GM19238 (cell line): ENCODE measurements around the gene AFAP1.

ENCODE experiments used
- DNase-seq: peaks from one replicate; pipeline ENCODE4 v3.0.0; 2011; ENCODE audit warnings: low spot score; ENCODE audit not compliant: insufficient read length

Gene AFAP1

DNA sequence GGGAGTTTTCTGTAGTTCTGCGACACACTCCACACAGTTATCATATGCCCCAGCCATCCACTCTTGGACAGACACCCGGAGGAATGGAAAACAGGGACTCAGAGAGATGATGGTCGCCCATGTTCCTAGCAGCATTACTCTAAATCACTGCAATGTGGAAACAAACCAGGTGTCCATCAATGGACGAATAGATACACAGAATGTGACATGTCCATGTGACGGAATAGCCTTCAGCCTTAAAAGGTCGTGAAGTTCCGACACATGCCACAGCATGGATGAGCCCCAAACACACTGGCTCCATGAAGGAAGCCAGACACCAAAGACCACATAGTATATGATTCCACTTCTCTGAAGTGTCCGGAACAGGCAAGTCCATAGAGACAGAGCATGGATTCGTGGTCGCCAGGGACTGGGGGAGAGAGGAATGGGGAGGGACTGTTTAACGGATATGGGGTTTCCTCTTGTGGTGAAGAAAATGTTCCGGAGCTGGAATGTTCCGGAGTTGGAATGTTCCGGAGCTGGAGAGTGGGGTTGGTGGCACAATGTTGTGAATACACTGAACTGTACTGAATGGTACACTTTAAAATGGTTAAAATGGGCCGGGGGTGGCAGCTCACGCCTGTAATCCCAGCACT is 28.7 kb upstream of the AFAP1 start:
- no peak for DNase-seq

DNA sequence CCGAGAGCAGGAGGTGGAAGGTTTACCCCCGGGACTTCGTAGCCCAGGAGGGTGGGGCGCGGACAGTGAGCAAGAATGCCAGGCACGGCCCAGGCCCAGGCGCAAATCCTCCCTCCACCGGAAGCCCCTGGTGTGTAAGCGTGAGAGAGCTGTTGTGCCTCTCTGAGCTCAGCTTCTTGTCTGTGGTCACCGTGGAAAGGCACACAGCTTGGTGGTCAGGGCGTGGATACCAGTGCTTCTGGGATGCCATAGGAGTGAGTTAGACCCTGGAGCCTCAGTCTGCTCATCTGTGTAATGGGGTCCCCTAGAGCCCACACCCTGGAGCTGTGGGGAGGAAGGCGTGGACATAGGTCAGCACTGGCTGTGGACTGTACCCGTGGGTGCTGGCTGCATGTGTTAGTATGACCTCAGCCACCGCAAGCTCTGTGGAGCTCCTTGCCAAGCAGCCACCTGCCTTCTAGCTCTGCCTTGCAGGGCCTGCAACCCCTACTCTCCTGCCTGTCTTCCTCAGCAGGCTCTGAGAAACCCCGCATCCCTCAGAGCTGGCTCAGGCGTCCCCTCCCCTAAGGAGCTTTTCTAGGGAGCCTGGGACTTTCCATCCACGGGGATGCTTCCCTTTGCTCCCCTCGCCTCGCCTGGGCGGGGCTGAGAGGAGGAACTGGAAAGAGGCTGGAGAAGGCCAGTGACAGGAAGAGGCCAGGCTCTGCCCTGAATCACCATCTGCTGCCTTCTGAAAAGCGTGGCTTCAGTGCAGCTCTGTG is 28.0 kb upstream of the AFAP1 start:
- DNase-seq, result no peak

DNA sequence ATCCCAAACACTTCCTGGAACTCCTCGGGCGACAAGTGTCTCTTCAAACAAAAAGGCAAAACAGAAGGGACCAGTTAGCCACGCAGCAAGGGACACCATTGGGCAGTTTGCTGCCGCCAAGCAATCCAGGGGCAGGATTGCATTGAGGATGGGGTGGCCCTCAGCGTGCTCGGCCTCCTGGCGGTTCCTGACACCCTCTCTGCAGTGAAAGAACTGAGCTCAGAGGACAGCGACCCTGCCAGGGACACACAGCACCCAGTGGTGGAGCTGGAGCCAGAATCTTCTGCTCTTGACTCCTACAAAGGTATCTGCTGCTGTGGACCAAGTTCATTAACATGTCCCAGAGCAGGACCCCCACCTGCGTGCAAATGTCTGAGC is 27.4 kb upstream of the AFAP1 start:
- no peak for DNase-seq

DNA sequence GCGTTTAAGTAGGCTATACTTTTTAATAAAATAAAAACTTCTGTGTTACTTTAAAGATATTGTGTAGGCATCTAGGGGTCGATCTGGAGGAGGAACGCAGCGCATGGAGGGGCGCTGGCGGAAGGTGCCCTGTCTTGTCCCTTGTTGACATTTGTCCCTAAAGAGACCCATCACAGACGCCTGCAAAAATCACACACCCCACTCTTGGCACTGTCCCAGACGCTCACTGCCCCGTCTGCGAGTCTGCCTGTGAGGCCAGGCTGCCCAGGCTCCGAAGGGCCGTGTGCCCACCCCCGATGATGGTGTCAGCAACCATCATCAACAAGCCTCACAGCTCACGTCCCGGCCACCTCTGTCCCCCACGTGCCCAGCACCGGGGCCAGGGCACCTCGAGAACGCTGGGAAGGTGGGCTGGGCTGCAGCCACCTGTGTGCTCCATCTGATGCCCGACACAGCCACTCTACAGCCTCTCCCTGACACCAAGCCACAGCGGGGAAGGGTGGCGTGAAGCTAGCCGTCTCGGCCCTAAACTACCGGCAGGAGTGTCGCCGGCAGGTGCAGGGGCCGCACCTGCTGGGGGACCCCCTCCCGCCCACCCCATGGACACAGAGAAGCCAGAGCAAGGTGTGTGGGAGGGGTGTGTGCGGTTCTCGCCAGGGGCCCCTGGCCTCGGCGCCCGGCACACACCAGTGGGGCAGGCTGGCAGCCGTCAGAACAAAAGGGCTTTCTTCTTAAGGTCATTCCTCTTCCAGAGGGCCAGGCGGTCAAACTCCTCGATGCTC is 26.8 kb upstream of the AFAP1 start:
- no peak for DNase-seq

DNA sequence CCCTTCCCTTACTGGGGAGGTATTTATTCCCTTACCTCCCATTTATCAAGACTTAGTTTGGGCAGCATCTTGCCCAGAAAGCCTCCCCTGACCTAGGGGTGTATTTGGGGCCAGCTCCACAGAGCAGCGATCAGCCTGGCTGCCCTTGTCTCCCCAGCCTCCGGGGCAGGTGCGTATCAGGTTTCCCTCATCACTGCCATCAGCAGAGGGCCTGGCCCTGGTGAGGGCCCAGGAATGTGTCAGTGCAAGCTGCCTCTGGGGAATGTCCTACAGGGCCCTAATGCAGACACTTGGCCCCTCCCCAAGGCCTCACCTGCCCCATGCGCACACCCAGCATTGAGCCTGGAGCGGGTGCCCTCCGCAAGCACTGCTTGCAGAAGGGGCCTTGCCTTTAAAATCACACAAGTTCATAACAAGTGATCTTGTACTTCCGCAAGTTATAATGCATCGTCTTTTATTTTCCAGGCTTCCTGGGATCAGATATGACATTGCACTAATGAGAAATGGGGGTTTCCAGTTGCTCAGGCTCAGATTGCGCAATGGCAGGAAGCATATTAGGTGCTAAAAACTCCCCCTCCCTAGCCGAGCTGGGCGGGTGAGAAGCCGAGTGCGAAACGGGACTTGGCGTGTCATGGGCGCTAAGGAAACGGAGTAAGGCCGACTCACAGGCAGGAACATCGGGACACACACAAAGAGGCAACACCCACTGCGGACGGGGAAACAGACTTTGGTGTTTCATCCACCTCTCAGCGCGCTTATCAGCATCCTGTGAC is 25.4 kb upstream of the AFAP1 start:
- DNase-seq, result no peak

DNA sequence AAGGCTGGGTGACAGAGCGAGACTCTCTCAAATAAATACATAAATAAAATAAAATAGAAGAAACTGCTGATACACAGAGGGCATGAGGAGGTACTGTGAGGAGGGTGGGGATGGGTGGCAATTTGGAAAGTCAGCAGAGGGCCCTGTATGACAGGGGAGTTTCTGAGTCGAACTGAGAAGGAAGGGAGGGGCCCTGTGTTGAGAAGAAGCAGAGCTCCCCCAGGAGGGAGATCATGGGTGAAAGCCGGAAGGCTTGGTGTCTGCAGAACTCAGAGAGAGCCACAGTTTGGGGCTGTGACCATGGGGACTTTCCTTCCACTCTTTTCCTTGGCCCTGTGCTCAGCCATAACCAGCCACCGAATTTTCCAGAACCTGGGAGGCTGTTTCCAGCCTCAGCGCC is 24.8 kb upstream of the AFAP1 start:
- DNase-seq, result no peak

DNA sequence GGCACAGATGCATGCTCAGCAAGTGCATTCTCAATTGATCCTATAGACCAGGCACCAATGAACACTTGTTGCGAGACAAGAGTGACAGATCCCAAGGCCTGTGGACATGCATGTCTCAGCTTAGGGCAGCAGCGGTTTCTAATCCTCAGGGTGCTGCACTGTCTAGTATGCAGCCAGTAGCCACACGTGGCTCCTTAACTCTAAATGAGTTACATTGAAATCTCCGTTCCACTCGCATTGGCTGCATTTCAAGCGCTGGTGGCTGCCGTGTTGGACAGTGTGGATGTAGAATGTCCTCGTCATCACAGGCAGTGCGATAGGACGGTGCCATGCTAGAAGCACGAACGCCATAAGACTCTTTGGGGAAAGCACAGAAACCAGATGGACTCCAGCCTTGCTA is 24.0 kb upstream of the AFAP1 start:
- no peak for DNase-seq

DNA sequence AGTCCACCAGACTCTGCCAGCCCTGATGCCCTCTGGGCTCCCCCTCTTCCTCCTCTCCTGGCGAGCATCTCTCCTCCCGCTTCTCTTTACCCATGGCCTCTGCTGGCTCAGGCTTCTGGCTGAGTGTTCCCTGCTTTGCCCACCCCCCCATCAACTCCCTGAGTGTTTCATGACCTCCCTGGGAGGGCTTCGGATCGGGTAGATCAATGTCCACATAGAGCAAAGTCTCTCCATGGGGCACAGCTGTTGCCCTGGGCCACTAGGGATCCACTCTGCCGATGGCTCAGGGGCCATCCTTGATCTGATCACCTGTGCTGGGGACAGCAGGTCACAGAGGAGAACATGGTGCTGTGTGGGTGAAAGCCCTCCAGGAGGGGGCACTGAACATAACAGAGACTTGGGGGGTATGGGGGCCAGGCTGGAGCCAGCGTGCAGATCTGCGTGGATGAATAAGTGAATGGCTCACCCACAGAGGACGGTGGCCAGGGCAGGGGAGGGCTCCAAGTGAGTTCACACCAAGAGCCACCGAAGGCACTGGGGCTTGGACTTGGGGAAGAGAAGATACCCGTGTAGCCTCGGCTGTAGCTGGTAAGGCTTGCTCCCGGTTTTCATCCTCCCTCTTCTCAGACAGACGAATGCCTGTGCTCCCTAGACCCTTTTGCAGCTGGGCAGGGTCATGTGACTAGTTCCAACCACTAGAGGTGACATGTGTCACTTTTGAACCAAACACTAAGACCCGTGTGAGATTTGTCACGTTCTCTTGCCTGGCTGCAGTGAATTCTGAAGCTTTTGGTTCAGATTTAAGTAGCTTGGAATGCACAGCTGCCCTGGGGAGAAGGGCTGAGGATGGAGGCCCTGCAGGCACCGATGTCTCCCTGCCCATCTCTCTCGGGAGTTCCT is 23.2 kb upstream of the AFAP1 start:
- DNase-seq, result no peak

DNA sequence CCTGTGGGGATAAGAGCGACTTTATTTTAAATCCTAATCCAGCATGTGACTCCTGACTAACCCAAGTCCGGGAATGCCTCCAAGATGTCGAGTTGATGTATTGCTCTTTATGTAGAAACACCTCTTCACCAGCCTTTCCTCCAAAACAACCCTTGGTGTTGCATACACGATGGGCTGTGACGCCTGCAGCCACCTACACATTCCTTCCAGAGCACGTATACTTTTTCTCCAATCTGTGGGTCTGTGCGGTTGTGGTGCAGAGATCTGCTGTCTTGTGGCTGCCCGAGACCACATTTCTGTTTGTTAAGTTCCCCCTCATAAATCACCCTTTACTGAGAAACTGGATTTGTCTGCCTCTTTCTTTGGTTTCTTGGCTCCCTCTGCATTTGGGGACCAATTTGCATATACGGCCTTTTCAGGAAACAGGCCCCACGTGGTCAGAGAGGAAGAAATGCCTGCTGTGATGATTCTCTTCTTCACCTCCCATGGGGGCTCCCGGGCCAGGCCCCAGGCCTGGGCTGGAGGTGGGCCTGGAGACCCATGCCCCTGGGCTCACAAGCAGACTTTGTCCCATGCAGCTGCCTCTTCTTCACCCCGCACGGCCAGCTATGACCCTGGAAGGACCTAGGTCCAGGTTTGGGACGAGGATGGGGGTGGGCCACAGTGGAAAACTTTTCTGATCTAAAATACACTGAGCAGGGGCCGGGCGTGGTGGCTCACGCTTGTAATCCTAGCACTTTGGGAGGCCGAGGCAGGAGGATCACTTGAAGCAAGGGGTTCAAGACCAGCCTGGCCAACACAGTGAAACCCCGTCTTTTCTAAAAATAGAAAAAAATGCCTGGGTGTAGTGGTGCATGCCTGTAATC is 21.4 kb upstream of the AFAP1 start:
- DNase-seq, result peak; percentile 41

DNA sequence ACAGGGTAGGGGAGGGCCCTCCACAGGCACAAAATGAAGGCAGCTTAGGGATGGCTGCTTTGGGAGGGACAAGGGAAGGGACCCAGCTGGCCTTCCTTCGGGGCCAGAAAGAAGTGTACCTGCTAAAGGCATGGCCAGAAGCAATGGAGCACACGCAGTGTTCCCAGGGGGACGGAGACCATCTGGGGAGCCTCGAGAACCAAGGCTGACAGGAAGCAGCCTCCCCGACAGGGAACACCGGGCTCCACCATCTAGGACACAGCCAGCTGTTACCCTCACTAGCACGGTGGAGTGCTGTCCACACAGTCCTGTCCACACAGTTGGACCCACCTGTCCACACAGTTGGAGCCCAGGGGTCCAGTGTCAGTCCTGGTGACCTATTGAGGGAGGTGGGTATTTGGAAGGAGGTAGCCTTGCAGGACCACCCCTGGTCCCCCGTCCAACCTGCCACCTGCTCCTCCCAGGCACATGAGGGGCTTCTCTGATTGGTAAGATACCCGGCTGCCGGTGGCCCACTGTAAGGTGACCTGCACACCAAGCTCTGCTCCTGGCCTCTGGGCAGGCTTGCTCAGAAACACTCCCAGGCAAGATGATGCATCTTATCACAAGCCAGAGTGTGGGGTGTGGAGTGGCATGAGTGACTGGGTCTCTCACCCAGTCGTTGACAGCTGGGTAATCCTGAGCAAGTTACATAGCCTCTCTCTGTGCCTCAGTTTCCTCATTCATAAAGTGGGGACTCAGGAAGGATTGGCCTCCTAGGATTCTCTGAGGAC is 20.5 kb upstream of the AFAP1 start:
- no peak for DNase-seq

DNA sequence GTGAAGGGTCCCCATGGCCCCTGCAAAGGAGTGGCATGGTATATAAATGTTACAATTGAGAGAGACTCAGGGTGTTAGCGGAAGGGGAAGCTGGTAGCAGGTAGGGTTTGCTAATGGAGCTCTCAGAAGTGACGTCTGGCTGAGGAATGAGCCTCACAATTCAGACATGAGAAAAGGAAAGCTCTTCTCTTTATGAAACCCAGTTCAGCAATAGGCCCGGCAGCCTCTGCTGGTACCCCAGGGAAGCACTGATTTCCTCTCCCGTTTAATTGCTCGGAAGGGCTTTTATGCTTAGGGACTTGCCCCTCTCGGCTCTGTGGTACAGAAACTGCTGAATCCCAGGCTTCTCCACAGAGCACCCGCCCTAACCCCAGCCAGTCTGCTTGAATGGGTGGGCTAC is 19.4 kb upstream of the AFAP1 start:
- DNase-seq, result no peak

DNA sequence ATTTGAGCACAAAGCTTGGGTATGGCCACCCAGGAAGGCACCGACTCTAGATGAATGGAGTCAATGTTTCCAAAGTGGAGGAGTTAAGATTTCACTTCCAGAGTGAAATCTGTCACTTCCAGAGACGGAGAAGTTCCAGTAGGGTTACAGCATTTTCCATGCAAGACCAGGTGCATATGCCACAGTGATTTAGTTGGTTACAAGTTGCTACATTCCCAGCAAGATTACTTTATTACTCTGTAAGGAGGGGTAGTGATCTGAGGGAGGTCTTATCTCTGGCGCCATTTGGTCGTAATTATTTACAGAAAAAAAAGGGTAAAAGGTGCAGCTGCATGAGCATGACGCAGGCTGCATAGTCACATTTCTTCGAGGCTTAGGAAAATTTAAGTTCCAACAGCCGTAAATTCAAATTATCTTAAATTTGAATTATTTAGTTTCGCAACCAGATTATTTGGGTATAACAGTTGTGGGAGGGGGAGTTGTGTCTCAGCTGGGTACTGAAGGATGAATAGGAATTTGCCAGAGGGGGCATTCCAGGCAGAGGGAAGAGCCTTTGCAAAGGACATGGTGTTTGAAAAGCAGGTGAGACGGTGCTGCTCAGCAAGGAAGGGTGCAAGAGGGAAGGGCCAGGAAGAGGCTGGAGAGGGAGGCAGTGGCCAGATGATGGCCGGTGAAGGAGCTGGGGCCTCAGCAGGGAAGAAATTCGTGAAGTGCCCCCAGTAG is 17.4 kb upstream of the AFAP1 start:
- DNase-seq, result no peak

DNA sequence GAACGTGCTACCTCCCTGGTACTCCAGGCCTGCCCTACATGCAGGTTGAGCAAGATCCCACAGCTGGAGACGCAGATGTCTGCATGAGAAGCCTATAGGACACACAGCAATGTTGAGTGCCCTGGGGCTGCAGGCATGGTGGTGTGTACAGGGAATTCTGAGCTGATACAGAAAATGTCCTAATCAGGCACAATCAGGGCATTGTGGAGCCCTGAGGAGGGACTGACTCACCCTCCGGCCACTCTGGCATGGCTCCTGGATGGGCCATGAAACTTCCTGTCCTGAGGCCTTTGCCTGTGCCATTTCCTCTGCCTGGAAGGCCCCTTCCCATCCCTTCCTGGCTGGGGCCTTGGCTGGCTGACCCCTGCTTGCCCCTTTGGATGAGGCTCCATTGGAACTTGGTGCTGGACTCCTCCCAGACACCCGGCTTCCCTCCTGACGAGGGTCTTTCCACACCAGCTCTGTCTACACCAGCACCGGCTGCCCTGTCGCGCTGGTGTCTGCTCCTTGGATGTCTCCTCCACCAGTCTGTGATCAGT is 16.7 kb upstream of the AFAP1 start:
- no peak for DNase-seq

DNA sequence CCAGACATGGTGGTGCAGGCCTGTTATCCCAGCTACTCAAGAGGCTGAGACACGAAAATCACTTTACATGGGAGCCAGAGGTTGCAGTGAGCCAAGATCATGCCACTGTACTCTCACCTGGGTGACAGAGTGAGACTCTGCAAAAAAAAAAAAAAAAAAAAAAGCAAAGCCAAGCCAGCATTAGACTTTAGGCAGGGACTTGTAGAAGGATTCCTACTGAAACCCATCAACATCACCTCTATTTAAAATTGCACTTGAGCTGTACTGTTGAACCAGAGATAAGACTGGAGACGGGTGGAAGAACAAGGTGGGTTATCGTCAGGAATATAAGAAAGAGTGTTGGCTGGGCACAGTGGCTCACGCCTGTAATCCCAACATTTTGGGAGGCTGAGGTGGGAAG is 15.7 kb upstream of the AFAP1 start:
- DNase-seq, result no peak

DNA sequence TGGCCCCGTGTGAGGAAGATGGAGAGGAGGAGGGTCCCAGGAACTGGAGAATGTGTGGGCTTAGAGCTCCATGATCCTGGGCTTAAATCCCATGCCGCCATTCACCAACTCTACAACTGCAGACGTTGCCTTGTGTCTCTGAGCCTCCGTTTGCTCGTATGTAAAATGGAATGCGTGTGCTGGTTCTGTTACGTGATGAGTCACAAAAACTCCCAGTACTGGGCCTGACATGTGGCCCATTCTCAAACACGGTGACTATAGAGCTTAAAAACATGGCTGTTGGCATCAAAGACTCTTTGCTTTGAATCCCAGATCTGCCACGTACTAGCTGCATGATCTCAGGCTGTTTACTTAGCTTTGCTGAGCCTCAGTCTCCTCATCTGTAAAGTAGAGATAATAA is 13.0 kb upstream of the AFAP1 start:
- DNase-seq, result no peak

DNA sequence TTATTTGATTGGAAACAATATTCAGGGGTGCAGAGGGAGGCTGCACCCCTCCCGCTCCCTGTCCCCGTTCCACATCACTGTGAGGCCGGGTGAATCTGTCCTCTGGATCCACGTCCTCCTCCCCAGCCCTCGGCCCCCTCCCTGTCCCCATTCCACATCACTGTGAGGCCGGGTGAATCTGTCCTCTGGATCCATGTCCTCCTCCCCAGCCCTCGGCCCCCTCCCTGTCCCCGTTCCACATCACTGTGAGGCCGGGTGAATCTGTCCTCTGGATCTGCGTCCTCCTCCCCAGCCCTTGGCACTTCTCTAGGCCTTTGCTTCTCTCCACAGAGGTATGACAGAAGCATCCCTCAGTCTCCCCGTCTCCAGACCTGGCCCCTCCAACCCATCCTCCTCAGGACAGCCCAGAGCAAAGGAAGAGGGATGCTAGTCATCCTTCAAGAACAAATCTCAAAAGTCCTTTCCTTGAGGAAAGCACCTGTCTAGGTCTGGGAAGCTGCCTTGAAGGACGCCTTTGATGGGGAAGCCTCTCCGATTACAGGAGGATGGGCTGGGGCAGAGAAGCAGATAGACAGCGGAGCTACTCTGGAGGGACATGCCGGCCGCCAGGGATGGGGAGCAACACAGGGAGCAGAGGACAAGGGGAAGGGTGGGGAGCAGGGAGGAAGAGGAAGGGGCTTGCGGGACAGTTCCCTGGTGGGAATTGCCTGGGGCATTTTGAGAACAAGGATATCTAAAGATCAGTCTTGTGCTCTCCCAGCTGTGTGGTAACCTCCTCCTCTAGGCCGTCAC is 10.8 kb upstream of the AFAP1 start:
- DNase-seq, result no peak

DNA sequence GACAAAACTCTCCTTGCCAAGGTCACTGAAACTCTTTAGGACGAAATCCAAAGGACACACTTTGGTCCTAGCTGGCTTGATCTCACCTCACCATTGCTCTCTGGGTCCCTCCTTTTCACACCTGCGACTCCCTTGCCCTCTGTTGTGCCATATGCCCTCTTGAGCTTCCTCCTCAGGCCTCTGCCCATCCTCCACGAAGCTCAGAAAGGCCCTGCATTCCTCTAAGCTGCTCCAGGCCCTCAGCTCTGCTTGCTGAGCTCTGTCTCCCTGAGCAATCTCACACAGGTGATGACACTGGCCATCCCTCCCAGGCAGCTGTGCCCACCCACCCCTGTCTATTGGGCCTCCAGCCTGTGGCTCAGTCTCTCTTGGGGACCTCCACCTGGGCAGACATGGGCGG is 10.1 kb upstream of the AFAP1 start:
- DNase-seq, result no peak
